ENCODE measurements around the gene SEMA4A.

- TF ChIP-seq CTCF (IDR thresholded peaks at IDR 0.05; ENCODE audit: poor library complexity, severe bottlenecking) = no peak
- TF ChIP-seq SMC3 (conservative IDR thresholded peaks at IDR 0.05; ENCODE audit: poor library complexity) = no peak
Observed at GRCh38 chr1:156200044-156200443, 46.7 kb downstream of the SEMA4A start.

Data from neural cell (in vitro differentiated cells).